K562 (cell line): Measurements from ENCODE around the gene THADA. TPM values are rescaled to one million over a fixed set of nuclear protein-coding genes. Genes with fewer than 3 reads are reported as not detected.

ENCODE experiments used
- ATAC-seq: fragments of 200-7000 bp; cut with Tn5 transposase; 3 replicates; pipeline ENCODE4 v1.9.1; 2020; ENCODE audit warnings: moderate library complexity
- BruUV-seq: library from RNA; stranded (reverse); fragments of 400-500 nt; replicated peaks from 2 replicates; lab custom pipeline; 2021; lab: Mats Ljungman, UMichigan
- CTCF ChIA-PET: fragments of 300-600 bp; formaldehyde crosslinking; extraction: SDS; loops from one replicate; lab custom pipeline; 2021; ENCODE audit warnings: low intra/inter-chr PET ratio; lab: Yijun Ruan, JAX
- POLR2A ChIA-PET: fragments of 300-600, 350-650 bp; sonication (Branson Sonifier 250); formaldehyde crosslinking; extraction: SDS; loops from one replicate; lab custom pipeline; 2021; ENCODE audit warnings: antibody characterized with exemption, inconsistent platforms; lab: Yijun Ruan, JAX
- DNase-seq, 4 experiments: peaks; one replicate each; pipeline versions ENCODE4 v3.0.0 to v3.0.0-alpha.2; 2011 to 2018; ENCODE audit warnings: low spot score in 3 of 4, mixed read lengths in 3 of 4; ENCODE audit errors: extremely low read depth in 1 of 4
- FAIRE-seq: peaks from 2 replicates; lab custom pipeline; 2011; peaks lifted over from hg19 to GRCh38; lab: Jason Lieb, UNC
- H2AFZ ChIP-seq: 2 replicates; pipeline ENCODE4 v1.6.0; 2011; ENCODE audit warnings: low read depth, low read length, control low read depth, inconsistent platforms
- H3K27ac ChIP-seq: fragments of 200-600 bp; 3 replicates; pipeline ENCODE4 v1.8.0; 2011; ENCODE audit warnings: low read depth, mild to moderate bottlenecking, control low read depth, inconsistent platforms, low read length, moderate library complexity, mixed read lengths; ENCODE audit errors: extremely low read depth
- H3K27me3 ChIP-seq, 2 experiments: fragments of 300-600 bp in 1 of 2; 2 replicates in 1 of 2; 3 replicates in 1 of 2; pipeline versions ENCODE4 v1.6.0 to v1.8.0; 2011; ENCODE audit warnings: inconsistent platforms in 2 of 2, low read length in 2 of 2, mild to moderate bottlenecking in 1 of 2, mixed read lengths in 1 of 2, moderate library complexity in 1 of 2; ENCODE audit not compliant: control insufficient read depth in 2 of 2, insufficient read depth in 2 of 2
- H3K36me3 ChIP-seq: fragments of 300-600 bp; 3 replicates; pipeline ENCODE4 v1.8.0; 2011; ENCODE audit warnings: mild to moderate bottlenecking, low read length, inconsistent platforms; ENCODE audit not compliant: control insufficient read depth, insufficient read depth
- H3K4me1 ChIP-seq, 2 experiments: fragments of 200-600 bp in 1 of 2; replicated peaks in 1 of 2; 2 replicates in 1 of 2; 3 replicates in 1 of 2; pipeline versions ENCODE4 v1.5.1 to v1.8.0; 2011; ENCODE audit warnings: inconsistent platforms in 2 of 2, low read length in 2 of 2, mild to moderate bottlenecking in 1 of 2, mixed read lengths in 1 of 2, moderate library complexity in 1 of 2; ENCODE audit not compliant: control insufficient read depth in 2 of 2, insufficient read depth in 2 of 2
- H3K4me2 ChIP-seq: 2 replicates; pipeline ENCODE4 v1.6.1; 2011; ENCODE audit warnings: low read length, control low read depth, inconsistent platforms, mixed read lengths; ENCODE audit not compliant: insufficient read depth
- H3K4me3 ChIP-seq: fragments of 200-600 bp; sonication (generic), shearing (Covaris generic); 2 replicates; pipeline ENCODE4 v1.5.1; 2016; ENCODE audit warnings: control low read depth, inconsistent platforms
- H3K79me2 ChIP-seq: fragments of 200-600 bp; 3 replicates; pipeline ENCODE4 v1.8.0; 2011; ENCODE audit warnings: low read length, inconsistent platforms; ENCODE audit not compliant: control insufficient read depth, insufficient read depth
- H3K9ac ChIP-seq, 2 experiments: 2 replicates each; pipeline versions ENCODE4 v1.6.0 to v1.6.1; 2011; ENCODE audit warnings: low read depth in 2 of 2, low read length in 2 of 2, control low read depth in 1 of 2, inconsistent platforms in 1 of 2, mild to moderate bottlenecking in 1 of 2, mixed read lengths in 1 of 2; ENCODE audit not compliant: insufficient read depth in 1 of 2
- H3K9me1 ChIP-seq: one replicate; pipeline ENCODE4 v1.6.0; 2011; ENCODE audit warnings: inconsistent platforms, mild to moderate bottlenecking, low read length, moderate library complexity; ENCODE audit not compliant: control insufficient read depth, insufficient read depth
- H3K9me3 ChIP-seq: replicated peaks from 2 replicates; pipeline ENCODE4 v1.5.1; 2011; ENCODE audit warnings: low read depth, low read length, inconsistent platforms; ENCODE audit not compliant: control insufficient read depth, insufficient read depth
- H4K20me1 ChIP-seq: replicated peaks from 2 replicates; pipeline ENCODE4 v1.6.1; 2011; ENCODE audit warnings: low read length, inconsistent platforms, mixed read lengths; ENCODE audit not compliant: control insufficient read depth, insufficient read depth
- ARID3B ChIP-seq: fragments of 250-450 bp; sonication (Bioruptor Pico); IDR thresholded peaks from 2 replicates; pipeline ENCODE4 v1.4.0; 2020; ENCODE audit warnings: borderline replicate concordance
- CREB5 ChIP-seq: fragments of 250-450 bp; sonication (Bioruptor Pico); IDR thresholded peaks from 2 replicates; pipeline ENCODE4 v1.5.0; 2020; ENCODE audit warnings: mild to moderate bottlenecking
- RBM39 ChIP-seq: fragments of 200-400 bp; formaldehyde crosslinking; optimal IDR thresholded peaks from 2 replicates; pipeline ENCODE3; 2018; ENCODE audit warnings: low read depth, low read length
- SAFB ChIP-seq: fragments of 200-400 bp; formaldehyde crosslinking; IDR thresholded peaks from 2 replicates; pipeline ENCODE4 v1.6.1; 2017; ENCODE audit warnings: low read depth, low read length, borderline replicate concordance
- SMAD3 ChIP-seq: fragments of 450-650 bp; formaldehyde crosslinking; conservative IDR thresholded peaks from 2 replicates; pipeline ENCODE4 v1.4.0; 2020; ENCODE audit warnings: mild to moderate bottlenecking
- SOX6 ChIP-seq: fragments of 450-650 bp; IDR thresholded peaks from 2 replicates; pipeline ENCODE4 v1.6.1; 2014; ENCODE audit warnings: mild to moderate bottlenecking
- WGBS: fragments of 100-300 bp; shearing (Covaris generic); methylation state at CpG from one replicate; pipeline ENCODE4 v1.1.6; 2016; ENCODE audit warnings: low coverage, mixed read lengths; ENCODE audit not compliant: insufficient coverage; ENCODE audit errors: missing lambda C conversion rate; 5-methylcytosine and 5-hydroxymethylcytosine counted together
- in situ Hi-C: fragments of 300-500 bp; cut with MboI; formaldehyde crosslinking; loops from 4 replicates; pipeline ENCODE4 v1.15.0; 2018; ENCODE audit warnings: inconsistent platforms, mixed read lengths
- intact Hi-C: fragments of 100-400 bp; cut with micrococcal nuclease; formaldehyde crosslinking; loops from 2 replicates; pipeline ENCODE4 v1.14.2; 2022
- polyA plus RNA-seq, 8 experiments: library from polyadenylated mRNA; depleted of rRNA in 4 of 8; stranded (reverse) in 5 of 8; unstranded in 3 of 8; fragments of >200 nt; fragmentation: Nextera tagmentation in 2 of 8; fragmentation: Illumina TruSeq in 1 of 8; extraction: Ambion mirVana in 2 of 8; extraction: Trizol in 1 of 8; gene quantifications; 2 replicates each; pipeline versions ENCODE4 v1.2.1 to v1.2.3, GENCODE V29; 2011 to 2014; ENCODE audit warnings: inconsistent platforms in 1 of 8, missing spikeins in 1 of 8
- total RNA-seq, 7 experiments: library from RNA; depleted of rRNA in 6 of 7; stranded (reverse); fragments of >200 nt in 6 of 7; fragmentation: Illumina TruSeq in 2 of 7; extraction: Trizol in 2 of 7; gene quantifications; 2 replicates each; pipeline versions ENCODE4 v1.2.1 to v1.2.3, GENCODE V29; 2011 to 2021; ENCODE audit warnings: low replicate concordance in 1 of 7

Gene THADA
- total and polyA plus RNA-seq, 9 of the 15 experiments (the other 6 are each of a cell fraction or from before 2014, with no cell fraction given) = 17.8 to 34.7 (median 31.9) TPM

- no peaks in the 10 kb centered on the region for H3K36me3 ChIP-seq
- H3K9me3 ChIP-seq = no peaks in the 10 kb centered on the region
- H3K4me3 ChIP-seq = no peak overlapping the region
- TF ChIP-seq CREB5 (CRISPR knock-in tag) (no peak), SMAD3 (no peak), RBM39 (no peak), ARID3B (no peak), SOX6 (no peak), SAFB (no peak)
- no peak overlapping the region for H3K4me2 ChIP-seq
- H3K27me3 ChIP-seq = no peaks in the 10 kb centered on the region
- H2AFZ ChIP-seq = no peak overlapping the region
- no peaks in the 10 kb centered on the region for H4K20me1 ChIP-seq
- H3K9ac ChIP-seq = no peak overlapping the region
- intact Hi-C loops = no loop called here
- 87% methylated on average over 3 of the region's 3 CpGs for WGBS
- no peak for ATAC-seq
- no peaks in the 10 kb centered on the region for H3K4me1 ChIP-seq
- BruUV-seq = no TSS peak
- ChIA-PET POLR2A (interaction anchor here (0.7 kb wide), 1 partner anchor 14 kb away, joined by 3 read pairs; no protein-coding TSS in a partner anchor), CTCF (interaction anchor here (0.7 kb wide), 1 partner anchor 626 kb away, joined by 3 read pairs; no protein-coding TSS in a partner anchor)
- H3K27ac ChIP-seq = no peak overlapping the region
- in situ Hi-C loops = no loop called here
- no peaks in the 10 kb centered on the region for H3K79me2 ChIP-seq
- H3K9me1 ChIP-seq = no peaks in the 10 kb centered on the region
- no peak for FAIRE-seq
- no peak for DNase-seq
Observed at GRCh38 chr2:43303889-43304288, 291.9 kb downstream of the THADA start.
